ENCODE data around the gene SFMBT1. TPM values are rescaled to one million over a fixed set of nuclear protein-coding genes. Genes with fewer than 3 reads are reported as not detected.

SFMBT1 gene
- total and polyA plus RNA-seq, 9 of the 15 experiments (the other 6 are each of a cell fraction or from before 2014, with no cell fraction given), result 0.76 to 6.6 (median 3.6) TPM

GRCh38 chr3:52889901-52890300 lies 156.0 kb downstream of the SFMBT1 start:
- Histone ChIP-seq H3K27ac (ENCODE audit: extremely low read depth, low read depth, low read length) (no peak overlapping the region), H3K4me2 (ENCODE audit: insufficient read depth, low read length) (no peak overlapping the region), H3K9ac (ENCODE audit: insufficient read depth in 1 of 2, low read depth in 2 of 2, low read length in 2 of 2) (no peak overlapping the region), H4K20me1 (replicated peaks; ENCODE audit: control insufficient read depth, insufficient read depth, low read length) (no peaks in the 10 kb centered on the region), H3K79me2 (ENCODE audit: control insufficient read depth, insufficient read depth, low read length) (no peaks in the 10 kb centered on the region), H3K27me3 (ENCODE audit: control insufficient read depth in 2 of 2, insufficient read depth in 2 of 2, low read length in 2 of 2) (no peaks in the 10 kb centered on the region), H3K4me3 (no peak overlapping the region), H3K9me1 (ENCODE audit: control insufficient read depth, insufficient read depth, low read length) (no peaks in the 10 kb centered on the region), H3K9me3 (replicated peaks; ENCODE audit: control insufficient read depth, insufficient read depth, low read depth, low read length) (no peaks in the 10 kb centered on the region), H2AFZ (ENCODE audit: low read depth, low read length) (no peak overlapping the region), H3K4me1 (replicated peaks in 1 of 2; ENCODE audit: control insufficient read depth in 2 of 2, insufficient read depth in 2 of 2, low read length in 2 of 2) (no peaks in the 10 kb centered on the region; a peak in 2 of 5 replicates), H3K36me3 (ENCODE audit: control insufficient read depth, insufficient read depth, low read length) (no peaks in the 10 kb centered on the region)
- FAIRE-seq (no peak), DNase-seq (ENCODE audit: extremely low read depth in 1 of 4, low spot score in 3 of 4) (no peak), ATAC-seq (no peak)
- WGBS (ENCODE audit: insufficient coverage, low coverage, missing lambda C conversion rate), result 69% methylated on average over 8 of the region's 8 CpGs
- no TSS peak for BruUV-seq (replicated peaks)
- TF ChIP-seq RAD51 (IDR thresholded peaks at IDR 0.05; ENCODE audit: borderline replicate concordance, low read depth), result no peak
- no peak for TF ChIP-seq ZNF347 (CRISPR knock-in tag; IDR thresholded peaks at IDR 0.05; ENCODE audit: low read depth)
- TF ChIP-seq NFE2L1 (tag; IDR thresholded peaks at IDR 0.05; ENCODE audit: borderline replicate concordance, low read depth), result no peak
- no peak for TF ChIP-seq U2AF2 (optimal IDR thresholded peaks at IDR 0.05; ENCODE audit: low read depth, low read length)
- in situ Hi-C loops (cut with MboI) (no loop called here), intact Hi-C loops (cut with micrococcal nuclease) (no loop called here)
- POLR2A ChIA-PET, result interaction anchor here (0.9 to 1.2 kb wide), 2 partner anchors 16 to 54 kb away, joined by 3 to 4 read pairs; no protein-coding TSS in a partner anchor
- CTCF ChIA-PET (ENCODE audit: low intra/inter-chr PET ratio), result no interaction called here

- FAIRE-seq (no peak), DNase-seq (ENCODE audit: extremely low read depth in 1 of 4, low spot score in 3 of 4) (no peak), ATAC-seq (no peak)
- Histone ChIP-seq H3K27me3 (ENCODE audit: control insufficient read depth in 2 of 2, insufficient read depth in 2 of 2, low read length in 2 of 2) (no peaks in the 10 kb centered on the region), H3K4me1 (replicated peaks in 1 of 2; ENCODE audit: control insufficient read depth in 2 of 2, insufficient read depth in 2 of 2, low read length in 2 of 2) (no peaks in the 10 kb centered on the region; a peak in 2 of 5 replicates), H3K9me3 (replicated peaks; ENCODE audit: control insufficient read depth, insufficient read depth, low read depth, low read length) (no peaks in the 10 kb centered on the region), H3K79me2 (ENCODE audit: control insufficient read depth, insufficient read depth, low read length) (no peaks in the 10 kb centered on the region), H2AFZ (ENCODE audit: low read depth, low read length) (no peak overlapping the region), H3K4me3 (no peak overlapping the region), H3K9me1 (ENCODE audit: control insufficient read depth, insufficient read depth, low read length) (no peaks in the 10 kb centered on the region), H3K27ac (ENCODE audit: extremely low read depth, low read depth, low read length) (no peak overlapping the region), H3K9ac (ENCODE audit: insufficient read depth in 1 of 2, low read depth in 2 of 2, low read length in 2 of 2) (no peak overlapping the region), H4K20me1 (replicated peaks; ENCODE audit: control insufficient read depth, insufficient read depth, low read length) (no peaks in the 10 kb centered on the region), H3K36me3 (ENCODE audit: control insufficient read depth, insufficient read depth, low read length) (no peaks in the 10 kb centered on the region), H3K4me2 (ENCODE audit: insufficient read depth, low read length) (no peak overlapping the region)
- 75% methylated on average over 4 of the region's 4 CpGs for WGBS (ENCODE audit: insufficient coverage, low coverage, missing lambda C conversion rate)
- ChIA-PET POLR2A (no interaction called here), CTCF (ENCODE audit: low intra/inter-chr PET ratio) (no interaction called here)
- intact Hi-C loops (cut with micrococcal nuclease), result no loop called here
- in situ Hi-C loops (cut with MboI), result no loop called here
- no TSS peak for BruUV-seq (replicated peaks)
- TF ChIP-seq CTBP1 (IDR thresholded peaks at IDR 0.05; ENCODE audit: borderline replicate concordance), result no peak
- no peak for TF ChIP-seq CREBBP (IDR thresholded peaks at IDR 0.05; ENCODE audit: low read depth, low read length)
- TF ChIP-seq ILK (tag; IDR thresholded peaks at IDR 0.05; ENCODE audit: borderline replicate concordance, low read depth), result no peak
- no peak for TF ChIP-seq ZNF263 (CRISPR knock-in tag; IDR thresholded peaks at IDR 0.05; ENCODE audit: borderline replicate concordance)
- TF ChIP-seq ATF1 (CRISPR knock-in tag; IDR thresholded peaks at IDR 0.05), result no peak
- no peak for TF ChIP-seq ATF1 (tag; IDR thresholded peaks at IDR 0.05)
- TF ChIP-seq BRD9 (IDR thresholded peaks at IDR 0.05; ENCODE audit: low read depth, partially characterized antibody), result no peak
- TF ChIP-seq ZNF511 (CRISPR knock-in tag; IDR thresholded peaks at IDR 0.05), result no peak
- no peak for TF ChIP-seq ARID4B (CRISPR knock-in tag; IDR thresholded peaks at IDR 0.05)
Observed at GRCh38 chr3:52887166-52887565, 158.7 kb downstream of the SFMBT1 start.

Measured in K562 (cell line).